Endothelial cell (in vitro differentiated cells): ENCODE results near the gene NAGS. TPM values are rescaled to one million over a fixed set of nuclear protein-coding genes. Genes with fewer than 3 reads are reported as not detected.

Experiments
- DNase-seq: peaks from one replicate; pipeline ENCODE4 v3.0.0; 2021; ENCODE audit warnings: low spot score
- H3K27ac Mint-ChIP-seq: one replicate; pipeline ENCODE4 v1.8.0; 2021; ENCODE audit warnings: mixed read lengths, inconsistent platforms; ENCODE audit not compliant: unreplicated experiment
- H3K27me3 Mint-ChIP-seq: one replicate; pipeline ENCODE4 v1.8.0; 2021; ENCODE audit warnings: mild to moderate bottlenecking, moderate library complexity, mixed read lengths, inconsistent platforms; ENCODE audit not compliant: unreplicated experiment
- H3K36me3 Mint-ChIP-seq: one replicate; pipeline ENCODE4 v1.8.0; 2021; ENCODE audit warnings: mild to moderate bottlenecking, low read depth, mixed read lengths, inconsistent platforms; ENCODE audit not compliant: unreplicated experiment
- H3K4me1 Mint-ChIP-seq: one replicate; pipeline ENCODE4 v1.8.0; 2021; ENCODE audit warnings: mild to moderate bottlenecking, mixed read lengths, inconsistent platforms; ENCODE audit not compliant: unreplicated experiment
- H3K4me3 Mint-ChIP-seq: one replicate; pipeline ENCODE4 v1.8.0; 2021; ENCODE audit warnings: mild to moderate bottlenecking, mixed read lengths, inconsistent platforms; ENCODE audit not compliant: unreplicated experiment
- H3K9me3 Mint-ChIP-seq: one replicate; pipeline ENCODE4 v1.8.0; 2021; ENCODE audit warnings: mixed read lengths, inconsistent platforms; ENCODE audit not compliant: unreplicated experiment
- CTCF ChIP-seq: fragments of 200-600 bp; sonication (generic); IDR thresholded peaks from one replicate; pipeline ENCODE4 v1.5.0; 2021; ENCODE audit warnings: antibody characterized with exemption; ENCODE audit not compliant: unreplicated experiment
- total RNA-seq: library from RNA; stranded (reverse); fragmentation: NEBNext Ultra II Directional; extraction: Animal tissue kit (Norgen Biotek cat#: 25700); gene quantifications from one replicate; pipeline ENCODE4 v1.2.1, GENCODE V29; 2021; ENCODE audit not compliant: unreplicated experiment

NAGS gene
- total RNA-seq, 1 donor from 2014 or later: 1.2 TPM

DNA sequence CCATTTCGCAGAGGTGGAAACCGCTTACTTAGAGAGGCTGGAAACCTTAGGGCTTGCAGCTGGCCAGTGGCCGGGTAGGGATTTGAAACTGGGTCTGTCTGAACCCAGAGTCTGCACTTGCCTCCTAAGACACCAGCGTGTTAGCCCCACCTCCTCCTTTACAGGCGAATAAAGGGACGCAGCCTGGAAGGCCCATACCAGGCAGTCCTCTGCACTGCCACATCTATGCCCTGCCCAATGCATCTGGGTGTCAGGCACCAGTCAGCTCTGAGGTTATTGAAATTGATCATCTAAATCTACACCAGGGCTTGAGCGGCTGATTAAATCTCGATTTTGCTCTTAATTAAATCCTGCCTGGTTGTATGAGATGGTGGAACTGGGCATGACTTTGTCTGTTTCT, 19.9 kb upstream of the NAGS start:
- Mint-ChIP-seq H3K9me3 (no peaks in the 10 kb centered on the region), H3K36me3 (no peaks in the 10 kb centered on the region), H3K4me1 (no peaks in the 10 kb centered on the region), H3K27me3 (peaks cover 4% of the 10 kb centered on the region), H3K4me3 (no peak overlapping the region), H3K27ac (no peak overlapping the region)
- no peak for DNase-seq
- TF ChIP-seq CTCF: no peak

GRCh38 chr17:43986225-43986981, 18.0 kb upstream of the NAGS start:
- no peaks in the 10 kb centered on the region for H3K4me1 Mint-ChIP-seq
- DNase-seq: no peak
- TF ChIP-seq CTCF: no peak
- H3K4me3 Mint-ChIP-seq: no peak overlapping the region
- no peak overlapping the region for H3K27ac Mint-ChIP-seq
- no peaks in the 10 kb centered on the region for H3K36me3 Mint-ChIP-seq
- no peaks in the 10 kb centered on the region for H3K9me3 Mint-ChIP-seq
- peaks cover 4% of the 10 kb centered on the region for H3K27me3 Mint-ChIP-seq

- Mint-ChIP-seq H3K36me3 (no peaks in the 10 kb centered on the region), H3K9me3 (no peaks in the 10 kb centered on the region), H3K27me3 (peaks cover 4% of the 10 kb centered on the region), H3K4me3 (no peak overlapping the region), H3K4me1 (no peaks in the 10 kb centered on the region), H3K27ac (no peak overlapping the region)
- no peak for TF ChIP-seq CTCF
- DNase-seq: no peak
Measured at GRCh38 chr17:43987131-43988021, 17.0 kb upstream of the NAGS start.

- no peaks in the 10 kb centered on the region for H3K9me3 Mint-ChIP-seq
- no peak overlapping the region for H3K27ac Mint-ChIP-seq
- H3K4me3 Mint-ChIP-seq: no peak overlapping the region
- H3K36me3 Mint-ChIP-seq: no peaks in the 10 kb centered on the region
- no peaks in the 10 kb centered on the region for H3K27me3 Mint-ChIP-seq
- no peaks in the 10 kb centered on the region for H3K4me1 Mint-ChIP-seq
- no peak for DNase-seq
- TF ChIP-seq CTCF: no peak
Measured at GRCh38 chr17:43988301-43988700, 16.1 kb upstream of the NAGS start.

DNA sequence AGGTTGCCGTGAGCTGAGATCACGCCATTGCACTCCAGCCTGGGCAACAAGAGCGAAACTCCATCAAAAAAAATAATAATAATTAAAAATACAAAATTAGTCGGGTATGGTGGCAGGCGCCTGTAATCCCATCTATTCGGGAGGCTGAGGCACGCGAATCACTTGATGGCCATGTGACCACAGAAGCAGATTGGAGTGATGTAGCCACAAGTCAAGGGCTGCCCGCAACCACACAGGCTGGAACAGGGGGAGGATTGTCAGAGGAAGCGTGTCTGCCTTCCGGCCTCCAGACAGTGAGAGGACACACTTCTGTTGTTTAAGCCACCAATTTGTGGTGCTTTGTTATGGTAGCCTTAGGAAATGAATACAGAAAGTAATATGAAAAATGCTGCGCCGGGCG, 11.8 kb upstream of the NAGS start:
- Mint-ChIP-seq H3K9me3 (no peaks in the 10 kb centered on the region), H3K27me3 (peaks cover 4% of the 10 kb centered on the region), H3K4me1 (no peaks in the 10 kb centered on the region), H3K36me3 (no peaks in the 10 kb centered on the region), H3K4me3 (no peak overlapping the region), H3K27ac (no peak overlapping the region)
- no peak for DNase-seq
- TF ChIP-seq CTCF: no peak
